Mucosa of rectum (tissue), 2 donors: Measurements from ENCODE around the gene PRAMEF12.

Source experiments
- H3K27ac ChIP-seq, 2 donors: one replicate each; pipeline ENCODE4 v1.7.0; 2013; ENCODE audit warnings: inconsistent platforms in 2 of 2, low read depth in 2 of 2, low read length in 2 of 2
- H3K27me3 ChIP-seq, 2 donors: one replicate each; pipeline ENCODE4 v1.7.0; 2013; ENCODE audit warnings: low read length in 2 of 2; ENCODE audit not compliant: control insufficient read depth in 2 of 2, insufficient read depth in 2 of 2
- H3K36me3 ChIP-seq, 2 donors: one replicate each; pipeline ENCODE4 v1.7.0; 2013; ENCODE audit warnings: low read length in 2 of 2; ENCODE audit not compliant: control insufficient read depth in 2 of 2, insufficient read depth in 2 of 2
- H3K4me1 ChIP-seq, 2 donors: one replicate each; pipeline ENCODE4 v1.7.0; 2013; ENCODE audit warnings: low read length in 2 of 2, mild to moderate bottlenecking in 1 of 2; ENCODE audit not compliant: control insufficient read depth in 2 of 2, insufficient read depth in 2 of 2
- H3K4me3 ChIP-seq, 2 donors: one replicate each; pipeline ENCODE4 v1.7.0; 2013; ENCODE audit warnings: low read length in 2 of 2
- H3K9ac ChIP-seq, 2 donors: one replicate each; pipeline ENCODE4 v1.7.0; 2013; ENCODE audit warnings: low read length in 2 of 2, low read depth in 1 of 2, mild to moderate bottlenecking in 1 of 2
- H3K9me3 ChIP-seq, 2 donors: one replicate each; pipeline ENCODE4 v1.7.0; 2013; ENCODE audit warnings: low read length in 2 of 2; ENCODE audit not compliant: control insufficient read depth in 2 of 2
- donor health status: healthy.
- donor health status: Normal muscosa, but diverticular disease.

Gene PRAMEF12

DNA sequence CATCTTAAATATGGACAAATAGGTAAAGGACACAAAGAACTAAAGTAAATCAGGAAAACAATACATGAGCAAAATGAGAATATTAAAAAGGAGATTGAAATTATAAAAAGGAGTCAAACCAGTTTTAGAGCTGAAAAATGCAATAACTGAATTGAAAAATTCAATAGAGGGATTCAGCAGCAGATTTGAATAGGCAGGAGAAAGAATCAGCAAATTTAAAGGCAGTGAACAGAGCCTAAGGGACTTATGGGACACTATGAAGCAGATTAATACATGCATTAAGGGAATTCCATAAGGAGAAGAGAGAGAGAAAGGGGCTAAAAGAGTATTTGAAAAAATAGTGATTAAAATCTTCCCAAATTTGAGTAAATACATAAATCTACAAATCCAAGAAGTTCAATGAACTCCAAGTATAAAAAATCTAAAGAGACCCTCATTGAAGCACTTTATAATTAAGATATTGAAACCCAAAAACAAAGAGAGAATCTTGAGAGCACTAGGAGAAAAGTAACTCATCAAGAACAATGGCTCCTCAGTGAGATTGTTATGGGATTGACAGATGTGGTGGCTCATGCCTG lies 24.7 kb upstream of the PRAMEF12 start:
- Histone ChIP-seq H3K4me1 (no peaks in the 10 kb centered on the region), H3K36me3 (no peaks in the 10 kb centered on the region)

GRCh38 chr1:12754738-12755137 lies 18.8 kb upstream of the PRAMEF12 start:
- H3K4me1 ChIP-seq: no peaks in the 10 kb centered on the region
- no peaks in the 10 kb centered on the region for H3K9me3 ChIP-seq
- H3K27ac ChIP-seq: no peak overlapping the region
- no peak overlapping the region for H3K4me3 ChIP-seq
- H3K36me3 ChIP-seq: no peaks in the 10 kb centered on the region
- H3K27me3 ChIP-seq: peaks cover 0 to 3% of the 10 kb centered on the region in 2 donors
- H3K9ac ChIP-seq: no peak overlapping the region

More for the DNA sequence above, 24.7 kb upstream of the PRAMEF12 start:
- Histone ChIP-seq H3K9ac (no peak overlapping the region), H3K4me3 (no peak overlapping the region), H3K9me3 (peaks cover 0 to 4% of the 10 kb centered on the region in 2 donors), H3K27ac (no peak overlapping the region), H3K27me3 (no peaks in the 10 kb centered on the region)

DNA sequence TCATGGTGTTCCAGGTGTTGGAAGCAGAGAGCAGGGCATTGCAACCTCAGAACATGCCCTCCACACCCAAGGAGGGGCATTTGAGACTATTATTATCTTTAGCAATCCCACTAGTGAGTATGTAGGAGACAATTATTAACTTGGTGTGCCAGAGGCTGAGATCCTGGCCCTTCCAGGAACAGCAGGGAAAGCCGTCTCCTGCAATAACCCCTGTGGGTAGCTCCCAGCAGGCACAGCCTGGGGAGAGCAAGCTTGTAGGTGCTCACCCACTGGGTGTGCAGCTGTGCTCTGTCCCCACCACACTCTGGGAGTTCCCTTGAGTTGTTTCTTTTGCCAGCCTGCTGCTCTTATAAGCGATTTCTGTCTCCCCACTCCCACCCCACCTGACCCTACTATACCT lies 17.3 kb upstream of the PRAMEF12 start:
- Histone ChIP-seq H3K4me3 (no peak overlapping the region), H3K27ac (no peak overlapping the region), H3K27me3 (peaks cover 0 to 3% of the 10 kb centered on the region in 2 donors), H3K4me1 (no peaks in the 10 kb centered on the region), H3K9ac (no peak overlapping the region), H3K36me3 (no peaks in the 10 kb centered on the region), H3K9me3 (no peaks in the 10 kb centered on the region)

- no peaks in the 10 kb centered on the region for H3K36me3 ChIP-seq
Observed at GRCh38 chr1:12756768-12757413, 16.6 kb upstream of the PRAMEF12 start.

DNA sequence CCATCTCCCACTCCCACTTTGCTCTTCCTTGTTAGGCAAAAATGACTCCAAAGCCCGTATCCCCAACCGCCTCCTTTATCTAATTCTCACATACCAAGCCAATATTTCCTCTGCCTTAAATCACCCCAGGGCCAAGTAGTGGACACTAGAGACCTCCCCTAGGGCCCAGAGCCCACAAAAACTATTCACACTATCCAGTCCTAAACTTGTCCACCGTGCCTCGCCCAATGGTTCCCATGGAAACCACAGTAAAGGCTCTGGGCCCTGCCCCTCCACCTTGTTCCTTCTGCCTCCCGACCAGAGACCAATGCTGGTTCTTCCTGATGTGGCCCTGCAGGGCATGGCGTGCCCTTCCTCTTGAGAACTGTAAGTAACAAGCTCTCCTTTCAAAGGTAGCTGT lies 15.7 kb upstream of the PRAMEF12 start:
- no peaks in the 10 kb centered on the region for H3K9me3 ChIP-seq
- H3K4me3 ChIP-seq: no peak overlapping the region
- H3K4me1 ChIP-seq: no peaks in the 10 kb centered on the region
- peaks cover 0 to 3% of the 10 kb centered on the region in 2 donors for H3K27me3 ChIP-seq
- no peaks in the 10 kb centered on the region for H3K36me3 ChIP-seq
- H3K27ac ChIP-seq: no peak overlapping the region
- H3K9ac ChIP-seq: no peak overlapping the region

More at GRCh38 chr1:12756768-12757413, 16.6 kb upstream of the PRAMEF12 start:
- Histone ChIP-seq H3K4me3 (no peak overlapping the region), H3K9me3 (no peaks in the 10 kb centered on the region), H3K27me3 (peaks cover 0 to 3% of the 10 kb centered on the region in 2 donors), H3K4me1 (no peaks in the 10 kb centered on the region), H3K9ac (no peak overlapping the region), H3K27ac (no peak overlapping the region)

GRCh38 chr1:12760256-12760795 lies 13.2 kb upstream of the PRAMEF12 start:
- Histone ChIP-seq H3K27ac (no peak overlapping the region), H3K9ac (no peak overlapping the region), H3K9me3 (no peaks in the 10 kb centered on the region), H3K27me3 (peaks cover 0 to 3% of the 10 kb centered on the region in 2 donors), H3K4me1 (no peaks in the 10 kb centered on the region), H3K4me3 (no peak overlapping the region), H3K36me3 (no peaks in the 10 kb centered on the region)

- Histone ChIP-seq H3K36me3 (no peaks in the 10 kb centered on the region), H3K9ac (no peak overlapping the region), H3K4me1 (no peaks in the 10 kb centered on the region), H3K9me3 (no peaks in the 10 kb centered on the region), H3K4me3 (no peak overlapping the region), H3K27me3 (peaks cover 0 to 3% of the 10 kb centered on the region in 2 donors), H3K27ac (no peak overlapping the region)
Observed at GRCh38 chr1:12761781-12762180, 11.8 kb upstream of the PRAMEF12 start.

- H3K36me3 ChIP-seq: no peaks in the 10 kb centered on the region
- H3K9me3 ChIP-seq: no peaks in the 10 kb centered on the region
- peaks cover 0 to 3% of the 10 kb centered on the region in 2 donors for H3K27me3 ChIP-seq
- H3K4me1 ChIP-seq: no peaks in the 10 kb centered on the region
- no peak overlapping the region for H3K27ac ChIP-seq
- no peak overlapping the region for H3K4me3 ChIP-seq
- no peak overlapping the region for H3K9ac ChIP-seq
Observed at GRCh38 chr1:12762766-12763165, 10.8 kb upstream of the PRAMEF12 start.

GRCh38 chr1:12763479-12763878 lies 10.1 kb upstream of the PRAMEF12 start:
- Histone ChIP-seq H3K9me3 (no peaks in the 10 kb centered on the region), H3K27ac (no peak overlapping the region), H3K9ac (no peak overlapping the region), H3K4me1 (no peaks in the 10 kb centered on the region), H3K36me3 (no peaks in the 10 kb centered on the region), H3K4me3 (no peak overlapping the region), H3K27me3 (no peaks in the 10 kb centered on the region)

DNA sequence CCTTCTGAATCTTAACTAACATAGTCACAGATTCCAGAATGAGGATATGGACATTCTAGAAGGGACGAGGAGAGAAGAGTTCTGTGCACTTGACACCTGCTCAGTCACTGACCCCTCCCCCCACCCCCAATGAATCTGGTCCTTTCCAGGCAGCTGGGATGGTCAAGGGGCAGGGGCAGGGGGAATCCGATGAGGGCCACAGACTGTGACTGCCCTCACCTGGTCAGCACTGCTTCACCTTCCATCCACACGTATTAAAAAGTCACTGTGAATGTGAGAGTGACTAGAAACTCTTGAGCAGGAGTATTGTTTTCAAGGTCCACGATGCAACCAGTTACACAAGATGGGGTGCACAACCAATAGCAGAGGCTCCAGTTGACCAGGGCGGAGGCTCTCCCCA lies 9.5 kb upstream of the PRAMEF12 start:
- H3K36me3 ChIP-seq: no peaks in the 10 kb centered on the region
- H3K4me3 ChIP-seq: no peak overlapping the region
- no peak overlapping the region for H3K27ac ChIP-seq
- no peaks in the 10 kb centered on the region for H3K4me1 ChIP-seq
- no peaks in the 10 kb centered on the region for H3K27me3 ChIP-seq
- H3K9ac ChIP-seq: no peak overlapping the region
- no peaks in the 10 kb centered on the region for H3K9me3 ChIP-seq
